Astrocyte (in vitro differentiated cells and primary cell): Measurements from ENCODE around the gene PALB2. TPM values are rescaled to one million over a fixed set of nuclear protein-coding genes. Genes with fewer than 3 reads are reported as not detected.

Experiments
- DNase-seq: peaks from one replicate; pipeline ENCODE4 v3.0.0-alpha.2; 2010; ENCODE audit warnings: low read depth
- FAIRE-seq: peaks from 2 replicates; lab custom pipeline; 2011; peaks lifted over from hg19 to GRCh38; lab: Jason Lieb, UNC
- H2AFZ ChIP-seq: 2 replicates; pipeline ENCODE4 v1.6.0; 2012; ENCODE audit warnings: low read depth, low read length, inconsistent platforms
- H3K27ac ChIP-seq: 2 replicates; pipeline ENCODE4 v1.5.1; 2011; ENCODE audit warnings: low read depth, low read length, inconsistent platforms
- H3K27me3 ChIP-seq: 2 replicates; pipeline ENCODE4 v1.6.0; 2011; ENCODE audit warnings: low read length, inconsistent platforms; ENCODE audit not compliant: insufficient read depth
- H3K36me3 ChIP-seq: 2 replicates; pipeline ENCODE4 v1.5.1; 2011; ENCODE audit warnings: low read length, inconsistent platforms; ENCODE audit not compliant: insufficient read depth
- H3K4me1 ChIP-seq: 2 replicates; pipeline ENCODE4 v1.5.1; 2011; ENCODE audit warnings: low read length, inconsistent platforms; ENCODE audit not compliant: insufficient read depth
- H3K4me2 ChIP-seq: 2 replicates; pipeline ENCODE4 v1.6.0; 2012; ENCODE audit warnings: low read length, inconsistent platforms
- H3K4me3 ChIP-seq: 2 replicates; pipeline ENCODE4 v1.5.1; 2011; ENCODE audit warnings: low read depth, mild to moderate bottlenecking, low read length, inconsistent platforms; ENCODE audit not compliant: insufficient read depth
- H3K79me2 ChIP-seq: 2 replicates; pipeline ENCODE4 v1.6.0; 2012; ENCODE audit warnings: mild to moderate bottlenecking, low read length, inconsistent platforms; ENCODE audit not compliant: insufficient read depth
- H3K9ac ChIP-seq: 2 replicates; pipeline ENCODE4 v1.6.0; 2012; ENCODE audit warnings: mild to moderate bottlenecking, low read length, inconsistent platforms
- H3K9me3 ChIP-seq: 2 replicates; pipeline ENCODE4 v1.5.1; 2012; ENCODE audit warnings: low read depth, mild to moderate bottlenecking, low read length, inconsistent platforms; ENCODE audit not compliant: insufficient read depth
- H4K20me1 ChIP-seq: 2 replicates; pipeline ENCODE4 v1.6.0; 2012; ENCODE audit warnings: low read length, inconsistent platforms; ENCODE audit not compliant: insufficient read depth
- H3K27ac Mint-ChIP-seq: one replicate; pipeline ENCODE4 v1.8.0; 2021; ENCODE audit warnings: mild to moderate bottlenecking, mixed read lengths; ENCODE audit not compliant: unreplicated experiment
- H3K27me3 Mint-ChIP-seq: one replicate; pipeline ENCODE4 v1.8.0; 2021; ENCODE audit warnings: low read depth, mixed read lengths; ENCODE audit not compliant: unreplicated experiment
- H3K36me3 Mint-ChIP-seq: one replicate; pipeline ENCODE4 v1.8.0; 2021; ENCODE audit warnings: low read depth, mixed read lengths; ENCODE audit not compliant: unreplicated experiment
- H3K4me1 Mint-ChIP-seq: one replicate; pipeline ENCODE4 v1.8.0; 2021; ENCODE audit warnings: low read depth, mixed read lengths; ENCODE audit not compliant: unreplicated experiment
- H3K4me3 Mint-ChIP-seq: one replicate; pipeline ENCODE4 v1.8.0; 2021; ENCODE audit warnings: mild to moderate bottlenecking, moderate library complexity, mixed read lengths; ENCODE audit not compliant: unreplicated experiment
- H3K9me3 Mint-ChIP-seq: one replicate; pipeline ENCODE4 v1.8.0; 2021; ENCODE audit warnings: mild to moderate bottlenecking, mixed read lengths; ENCODE audit not compliant: unreplicated experiment
- CTCF ChIP-seq: IDR thresholded peaks from 2 replicates; pipeline ENCODE4 v1.5.1; 2011; ENCODE audit warnings: low read depth, mild to moderate bottlenecking, inconsistent platforms, low read length, moderate library complexity; ENCODE audit not compliant: insufficient read depth
- EZH2 ChIP-seq: IDR thresholded peaks from 2 replicates; pipeline ENCODE4 v1.6.1; 2012; ENCODE audit warnings: mild to moderate bottlenecking, low read length, inconsistent platforms; ENCODE audit not compliant: insufficient read depth
- total RNA-seq: library from RNA; stranded (reverse); gene quantifications from 2 replicates; pipeline ENCODE4 v1.2.1, GENCODE V29; 2021

The PALB2 gene
- total RNA-seq, 1 donor from 2014 or later: 12.8 TPM

GRCh38 chr16:23673971-23674614, 33.0 kb upstream of the PALB2 start:
- no peak overlapping the region for H3K27ac Mint-ChIP-seq
- Histone ChIP-seq H3K4me2 (no peak overlapping the region), H2AFZ (no peak overlapping the region), H3K9me3 (no peaks in the 10 kb centered on the region), H3K4me3 (no peak overlapping the region), H3K27ac (no peak overlapping the region), H4K20me1 (peaks cover 47% of the 10 kb centered on the region), H3K79me2 (peaks cover 15% of the 10 kb centered on the region), H3K4me1 (peaks cover 25% of the 10 kb centered on the region), H3K36me3 (peaks cover 10% of the 10 kb centered on the region), H3K27me3 (no peaks in the 10 kb centered on the region), H3K9ac (no peak overlapping the region)
- H3K36me3 Mint-ChIP-seq: peaks cover 9% of the 10 kb centered on the region
- H3K9me3 Mint-ChIP-seq: no peaks in the 10 kb centered on the region
- H3K27me3 Mint-ChIP-seq: no peaks in the 10 kb centered on the region
- TF ChIP-seq CTCF (no peak), EZH2 (no peak)
- DNase-seq (no peak), FAIRE-seq (no peak)
- peaks cover 13% of the 10 kb centered on the region for H3K4me1 Mint-ChIP-seq
- no peak overlapping the region for H3K4me3 Mint-ChIP-seq

GRCh38 chr16:23670137-23670776, 29.1 kb upstream of the PALB2 start:
- H3K27me3 Mint-ChIP-seq: no peaks in the 10 kb centered on the region
- no peaks in the 10 kb centered on the region for H3K27me3 ChIP-seq
- peak overlapping the region; percentile 72 for H3K27ac ChIP-seq
- peaks cover 39% of the 10 kb centered on the region for H3K36me3 ChIP-seq
- H3K79me2 ChIP-seq: peaks cover 11% of the 10 kb centered on the region
- H3K4me2 ChIP-seq: peak overlapping the region; percentile 51
- H3K9ac ChIP-seq: peak overlapping the region; percentile 35
- H3K4me3 ChIP-seq: no peak overlapping the region
- peak; percentile 91 for DNase-seq
- H3K27ac Mint-ChIP-seq: peak overlapping the region; percentile 78
- H3K9me3 ChIP-seq: no peaks in the 10 kb centered on the region
- peaks cover 19% of the 10 kb centered on the region for H3K36me3 Mint-ChIP-seq
- no peak for FAIRE-seq
- H3K4me3 Mint-ChIP-seq: no peak overlapping the region
- peaks cover 19% of the 10 kb centered on the region for H3K4me1 ChIP-seq
- H3K9me3 Mint-ChIP-seq: no peaks in the 10 kb centered on the region
- H2AFZ ChIP-seq: no peak overlapping the region
- peaks cover 42% of the 10 kb centered on the region for H4K20me1 ChIP-seq
- H3K4me1 Mint-ChIP-seq: peaks cover 13% of the 10 kb centered on the region
- TF ChIP-seq CTCF (no peak), EZH2 (no peak)

GRCh38 chr16:23668873-23669272, 27.8 kb upstream of the PALB2 start:
- Mint-ChIP-seq H3K9me3 (no peaks in the 10 kb centered on the region), H3K36me3 (peaks cover 20% of the 10 kb centered on the region), H3K4me3 (no peak overlapping the region), H3K27me3 (no peaks in the 10 kb centered on the region), H3K4me1 (peaks cover 13% of the 10 kb centered on the region), H3K27ac (no peak overlapping the region)
- Histone ChIP-seq H3K4me1 (peaks cover 19% of the 10 kb centered on the region), H3K36me3 (peaks cover 48% of the 10 kb centered on the region), H2AFZ (no peak overlapping the region), H3K27me3 (no peaks in the 10 kb centered on the region), H4K20me1 (peaks cover 41% of the 10 kb centered on the region), H3K4me3 (no peak overlapping the region), H3K4me2 (no peak overlapping the region), H3K79me2 (peaks cover 13% of the 10 kb centered on the region), H3K9me3 (no peaks in the 10 kb centered on the region), H3K27ac (no peak overlapping the region), H3K9ac (no peak overlapping the region)
- no peak for DNase-seq
- FAIRE-seq: no peak
- TF ChIP-seq CTCF (no peak), EZH2 (no peak)
